Nucleus accumbens (tissue), 56 donors: Measurements from ENCODE around the gene OR4E2.
"Not testable (repeated sequence)": the region's sequence is repeated elsewhere in the genome, so short reads cannot be mapped to it uniquely, and the experiment has no call there.

Experiments used
- DNase-seq, 56 donors: peaks; one replicate each; lab custom pipeline; 2025; lab: John Stamatoyannopoulos, UW

The OR4E2 gene

DNA sequence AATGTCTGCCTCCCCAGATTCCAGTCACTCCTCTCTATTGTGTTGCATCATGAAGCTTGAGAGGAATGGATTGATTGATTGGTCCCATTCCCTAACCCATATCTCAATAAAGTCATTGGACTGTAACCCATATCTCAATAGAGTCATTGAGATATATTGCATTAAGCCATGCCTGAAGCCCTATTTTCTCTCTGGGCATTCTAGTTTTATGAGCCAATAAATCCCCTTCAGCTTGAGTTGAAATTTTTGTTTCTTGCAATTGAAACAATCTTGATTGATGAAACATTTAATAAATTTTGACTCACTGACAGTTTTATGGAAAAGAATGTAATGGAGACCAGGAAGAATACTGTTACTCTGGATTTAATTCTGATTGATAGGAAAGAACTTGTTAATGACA, 40.8 kb downstream of the OR4E2 start:
- no peak for DNase-seq

DNA sequence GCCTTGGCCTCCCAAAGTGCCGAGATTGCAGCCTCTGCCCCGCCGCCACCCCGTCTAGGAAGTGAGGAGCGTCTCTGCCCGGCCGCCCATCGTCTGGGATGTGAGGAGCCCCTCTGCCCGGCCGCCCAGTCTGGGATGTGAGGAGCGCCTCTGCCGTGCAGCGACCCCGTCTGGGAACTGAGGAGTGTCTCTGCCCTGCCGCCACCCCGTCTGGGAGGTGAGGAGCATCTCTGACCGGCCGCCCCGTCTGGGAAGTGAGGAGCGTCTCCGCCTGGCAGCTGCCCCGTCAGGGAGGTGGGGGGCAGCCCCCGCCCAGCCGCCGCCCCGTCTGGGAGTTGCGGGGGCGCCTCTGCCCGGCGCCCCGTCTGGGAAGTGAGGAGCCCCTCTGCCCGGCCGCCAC, 44.0 kb downstream of the OR4E2 start:
- not testable (repeated sequence) for DNase-seq

DNA sequence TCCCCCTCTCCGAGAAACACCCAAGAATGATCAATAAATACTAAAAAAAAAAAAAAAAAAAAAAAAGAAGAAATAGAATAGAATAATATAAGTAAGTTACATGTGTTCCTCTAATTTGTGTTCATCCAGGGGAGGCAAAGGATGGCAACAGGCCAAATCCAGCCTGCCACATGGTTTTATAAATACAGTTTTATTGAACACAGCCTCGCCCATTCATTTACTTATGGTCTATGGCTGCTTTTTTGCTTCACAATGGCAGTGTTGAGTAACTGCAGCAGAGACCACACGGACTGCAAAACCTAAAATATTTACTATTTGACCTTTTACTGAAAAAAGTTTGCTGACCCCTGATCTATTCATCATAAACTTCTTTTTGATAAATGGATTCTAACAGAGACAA, 44.9 kb downstream of the OR4E2 start:
- not testable (repeated sequence) for DNase-seq

DNA sequence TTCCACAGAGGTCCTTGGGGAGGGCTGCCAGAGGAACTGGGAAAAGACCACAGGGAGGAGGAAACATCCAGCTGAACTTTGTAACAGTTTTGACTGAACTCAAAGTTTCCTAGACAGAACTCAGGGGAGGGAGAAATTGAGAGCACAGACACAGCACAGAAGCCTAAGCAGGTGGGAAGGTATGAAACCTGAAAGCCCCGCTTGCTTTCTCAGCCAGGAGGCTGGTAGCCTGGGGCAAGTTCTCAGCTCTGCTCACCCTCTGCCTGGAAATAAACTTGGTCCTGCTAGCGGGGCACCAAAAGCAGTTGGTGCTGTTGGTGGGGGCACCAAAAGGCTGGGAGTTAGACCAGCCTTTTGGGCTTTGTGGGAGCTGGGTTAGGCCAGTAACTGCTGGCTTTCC, 45.9 kb downstream of the OR4E2 start:
- DNase-seq, result no peak

DNA sequence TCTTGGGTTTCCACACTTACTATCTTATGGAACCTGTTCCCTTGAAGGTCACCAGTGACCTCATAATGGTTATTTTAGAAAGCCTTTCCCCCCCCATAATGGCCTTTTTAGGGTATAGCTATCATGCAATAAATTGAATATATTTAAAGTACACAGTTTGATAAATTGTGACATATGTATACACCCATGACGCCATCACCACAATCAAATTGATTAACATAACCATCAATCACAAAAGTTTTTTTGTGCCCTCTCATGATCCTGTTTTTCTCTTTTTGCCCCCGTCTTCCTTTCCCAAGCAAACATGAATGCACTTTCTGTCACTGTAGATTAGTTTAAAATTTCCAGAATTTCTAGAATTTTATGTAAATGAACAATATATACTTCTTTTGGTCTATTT, 48.7 kb downstream of the OR4E2 start:
- no peak for DNase-seq

DNA sequence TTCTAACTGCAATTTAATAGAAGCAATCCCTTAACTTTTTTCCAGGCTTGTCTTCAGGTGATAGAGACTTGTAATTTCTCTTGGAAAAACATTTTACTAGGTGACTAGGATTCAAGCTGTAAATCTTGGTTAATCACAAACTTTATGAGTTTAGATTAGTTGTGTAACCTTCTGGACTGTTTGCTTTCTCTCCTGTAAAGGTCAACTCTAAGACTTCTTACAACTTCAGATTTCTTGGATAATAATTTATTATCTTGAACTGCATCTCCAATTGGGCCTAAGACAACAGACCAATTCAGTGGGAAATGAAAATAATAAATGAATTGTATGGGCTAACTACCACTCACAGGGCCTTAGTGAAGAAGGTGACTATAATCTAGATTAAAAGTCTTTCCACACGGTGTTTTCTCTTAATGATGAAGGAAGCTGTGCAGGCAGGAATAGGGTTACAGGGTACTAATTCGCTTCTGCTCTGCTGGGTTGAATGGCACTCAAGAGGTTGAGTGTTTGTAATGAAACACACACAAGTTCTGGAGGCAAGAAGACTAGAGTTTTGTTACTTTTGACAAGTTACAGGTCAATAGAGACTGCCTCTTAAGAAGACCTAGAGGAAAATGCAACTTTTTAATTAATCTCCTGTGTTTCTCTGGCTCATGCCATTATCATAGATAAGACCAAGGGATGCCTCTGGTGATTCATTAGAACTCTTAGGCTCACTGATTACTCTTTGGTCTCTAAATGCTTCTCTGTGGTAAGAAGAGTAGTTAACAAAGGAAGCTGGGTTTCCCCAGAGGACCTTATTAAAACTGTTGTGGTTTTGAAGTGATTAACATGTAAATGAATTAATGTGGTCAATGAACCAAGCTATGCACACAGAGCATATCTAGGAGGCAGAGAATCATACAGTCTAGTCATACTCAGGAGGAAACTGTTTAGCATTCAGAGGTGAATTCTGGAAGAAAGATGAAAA, 50.0 kb downstream of the OR4E2 start:
- DNase-seq, result no peak

DNA sequence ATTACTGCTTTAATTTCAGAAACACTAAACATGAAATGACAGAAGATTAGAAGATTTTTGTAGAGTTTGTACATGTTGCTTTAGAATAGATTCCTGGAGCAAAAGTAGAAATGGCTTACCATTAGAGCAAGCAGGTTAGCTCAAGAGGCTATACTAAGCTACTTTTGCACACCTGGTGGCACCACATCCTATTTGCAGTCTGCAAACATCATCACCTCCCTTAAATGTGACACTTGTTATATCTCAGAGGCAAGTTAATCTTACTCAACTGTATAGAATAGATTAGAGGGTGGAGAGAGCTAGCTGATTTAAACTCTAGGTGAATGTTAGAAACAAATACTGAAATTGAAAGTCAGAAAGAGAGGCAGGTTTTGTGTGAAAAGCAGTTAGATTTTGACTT, 50.7 kb downstream of the OR4E2 start:
- DNase-seq, result no peak

DNA sequence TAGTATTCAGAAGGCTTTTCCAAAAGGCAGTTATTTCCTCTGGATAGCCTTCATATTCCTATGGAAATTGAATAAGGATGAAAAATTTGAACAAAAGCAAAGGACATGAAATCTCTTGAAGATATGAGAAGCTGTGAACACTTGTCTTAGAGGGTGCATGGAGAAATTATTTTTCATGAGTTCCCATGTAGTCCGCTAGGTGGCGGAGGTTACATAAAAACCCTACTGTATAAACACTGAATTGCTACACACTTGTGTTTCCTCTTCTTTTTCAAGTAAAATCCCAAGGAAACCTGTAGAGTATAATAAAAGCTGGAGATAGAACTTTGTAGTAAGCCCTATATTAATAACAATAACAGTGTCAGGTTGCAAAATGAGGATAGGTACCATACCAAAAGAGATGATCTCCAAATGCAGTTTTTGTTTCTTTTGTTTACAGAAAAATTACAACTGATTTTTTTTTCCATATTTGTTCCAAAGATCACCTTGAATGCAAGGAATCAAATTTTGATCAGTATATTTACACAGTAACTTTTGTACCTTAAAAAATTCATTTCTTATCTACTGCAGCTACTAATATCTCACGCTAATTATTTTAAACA, 57.8 kb downstream of the OR4E2 start:
- DNase-seq, result peak in 1 of 56 donors; percentile 21

DNA sequence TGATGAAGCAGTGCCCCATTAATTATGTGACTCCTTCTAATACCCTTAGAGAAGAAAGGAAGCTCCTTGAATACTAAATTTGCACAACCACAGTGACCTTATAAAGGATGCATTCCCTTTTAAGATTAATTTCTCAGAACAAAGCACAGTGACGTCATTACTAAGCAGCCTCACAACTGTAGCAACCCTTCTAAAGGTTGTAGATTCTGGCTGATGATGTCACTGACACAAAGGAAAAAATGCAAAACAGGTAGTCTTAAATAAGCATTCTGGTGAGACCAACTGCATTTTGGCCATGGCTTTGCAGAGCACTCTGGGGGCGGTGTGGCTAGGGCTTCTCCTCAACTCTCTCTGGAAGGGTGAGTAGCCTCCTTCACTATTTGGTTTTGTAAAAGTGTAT, 58.4 kb downstream of the OR4E2 start:
- DNase-seq, result no peak

DNA sequence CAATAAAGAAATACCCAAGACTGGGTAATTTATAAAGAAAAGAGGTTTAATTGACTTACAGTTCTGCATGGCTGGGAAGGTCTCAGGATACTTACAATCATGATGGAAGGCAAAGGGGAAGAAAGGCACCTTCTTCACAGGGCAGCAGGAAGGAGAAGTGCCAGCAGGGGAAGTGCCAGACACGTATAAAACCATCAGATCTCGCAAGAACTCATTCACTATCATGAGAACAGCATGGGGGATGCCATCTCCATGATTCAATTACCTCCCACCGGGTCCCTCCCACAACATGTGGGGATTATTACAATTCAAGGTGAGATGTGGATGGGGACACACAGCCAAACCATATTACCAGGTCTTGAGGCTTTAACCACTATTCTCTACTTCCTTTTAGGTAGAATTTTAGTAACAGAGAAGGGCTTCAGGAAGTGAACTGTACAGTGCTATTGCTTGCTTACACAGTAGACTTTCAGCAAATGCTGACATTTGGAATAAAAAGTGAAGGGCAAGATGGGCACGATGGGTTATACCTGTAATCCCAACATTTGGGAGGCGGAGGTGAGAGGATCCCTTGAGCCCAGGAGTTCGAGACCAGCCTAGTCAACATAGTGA, 60.8 kb downstream of the OR4E2 start:
- DNase-seq, result no peak
